ENCODE results near the gene ADM2.
"Not testable (repeated sequence)": the region's sequence is repeated elsewhere in the genome, so short reads cannot be mapped to it uniquely, and the experiment has no call there.

The ADM2 gene

GRCh38 chr22:50517495-50518260 is 36.3 kb downstream of the ADM2 start:
- H3K4me3 Mint-ChIP-seq: no peak overlapping the region
- peaks cover 8% of the 10 kb centered on the region for H3K4me1 Mint-ChIP-seq (ENCODE audit: low read depth)
- H3K36me3 Mint-ChIP-seq: no peaks in the 10 kb centered on the region
- H3K27ac Mint-ChIP-seq: no peak overlapping the region
- H3K9me3 Mint-ChIP-seq (ENCODE audit: low read depth): no peaks in the 10 kb centered on the region
- H3K27me3 Mint-ChIP-seq: no peaks in the 10 kb centered on the region

DNA sequence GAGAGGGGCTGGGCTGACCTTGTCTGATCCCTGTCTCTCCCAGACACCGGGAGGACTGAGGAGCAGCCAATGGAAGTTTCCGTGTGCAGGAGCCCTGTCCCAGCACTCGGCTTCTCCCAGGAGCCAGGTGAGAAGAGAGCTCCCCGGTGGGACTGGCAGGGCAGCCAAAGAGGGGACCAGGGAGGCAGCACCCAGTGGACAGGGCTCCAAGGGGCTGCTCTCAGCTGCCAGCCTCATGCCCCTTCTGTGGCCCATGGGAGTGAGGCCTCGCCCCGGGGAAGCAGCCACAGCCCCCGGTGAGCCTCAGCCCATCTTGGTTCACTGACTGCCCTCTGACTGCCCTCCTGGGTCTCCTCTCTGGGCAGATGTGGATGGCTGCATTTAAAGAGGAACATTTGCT is 37.3 kb downstream of the ADM2 start:
- H3K4me1 Mint-ChIP-seq (ENCODE audit: low read depth): peaks cover 9% of the 10 kb centered on the region
- H3K36me3 Mint-ChIP-seq: no peaks in the 10 kb centered on the region
- no peaks in the 10 kb centered on the region for H3K9me3 Mint-ChIP-seq (ENCODE audit: low read depth)
- no peak overlapping the region for H3K4me3 Mint-ChIP-seq
- no peaks in the 10 kb centered on the region for H3K27me3 Mint-ChIP-seq
- no peak overlapping the region for H3K27ac Mint-ChIP-seq

DNA sequence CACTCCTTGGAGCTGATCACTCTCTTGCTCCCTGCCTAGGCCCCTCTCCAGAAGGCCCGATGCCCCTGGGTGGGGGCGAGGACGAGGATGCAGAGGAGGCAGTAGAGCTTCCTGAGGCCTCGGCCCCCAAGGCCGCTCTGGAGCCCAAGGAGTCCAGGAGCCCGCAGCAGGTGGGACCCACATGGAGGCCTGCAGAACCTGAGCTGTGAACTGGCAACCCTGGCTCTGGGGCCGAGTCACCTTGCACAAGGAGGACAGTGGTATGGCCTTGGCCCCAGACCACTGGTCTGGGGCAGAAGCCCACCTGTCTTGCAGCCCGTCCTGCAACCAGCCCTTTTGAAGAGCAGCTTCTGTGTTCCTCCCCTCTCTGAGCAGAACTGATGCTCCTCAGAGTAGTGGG is 37.8 kb downstream of the ADM2 start:
- H3K27ac Mint-ChIP-seq: no peak overlapping the region
- H3K36me3 Mint-ChIP-seq: no peaks in the 10 kb centered on the region
- peaks cover 8% of the 10 kb centered on the region for H3K4me1 Mint-ChIP-seq (ENCODE audit: low read depth)
- H3K9me3 Mint-ChIP-seq (ENCODE audit: low read depth): no peaks in the 10 kb centered on the region
- no peak overlapping the region for H3K4me3 Mint-ChIP-seq
- no peaks in the 10 kb centered on the region for H3K27me3 Mint-ChIP-seq

- not testable (repeated sequence) for H3K9me3 Mint-ChIP-seq (ENCODE audit: low read depth); H3K36me3 Mint-ChIP-seq; H3K27ac Mint-ChIP-seq; H3K4me1 Mint-ChIP-seq (ENCODE audit: low read depth); H3K4me3 Mint-ChIP-seq; H3K27me3 Mint-ChIP-seq
These were observed 38.8 kb downstream of the ADM2 start for GRCh38 chr22:50520184-50520583.

DNA sequence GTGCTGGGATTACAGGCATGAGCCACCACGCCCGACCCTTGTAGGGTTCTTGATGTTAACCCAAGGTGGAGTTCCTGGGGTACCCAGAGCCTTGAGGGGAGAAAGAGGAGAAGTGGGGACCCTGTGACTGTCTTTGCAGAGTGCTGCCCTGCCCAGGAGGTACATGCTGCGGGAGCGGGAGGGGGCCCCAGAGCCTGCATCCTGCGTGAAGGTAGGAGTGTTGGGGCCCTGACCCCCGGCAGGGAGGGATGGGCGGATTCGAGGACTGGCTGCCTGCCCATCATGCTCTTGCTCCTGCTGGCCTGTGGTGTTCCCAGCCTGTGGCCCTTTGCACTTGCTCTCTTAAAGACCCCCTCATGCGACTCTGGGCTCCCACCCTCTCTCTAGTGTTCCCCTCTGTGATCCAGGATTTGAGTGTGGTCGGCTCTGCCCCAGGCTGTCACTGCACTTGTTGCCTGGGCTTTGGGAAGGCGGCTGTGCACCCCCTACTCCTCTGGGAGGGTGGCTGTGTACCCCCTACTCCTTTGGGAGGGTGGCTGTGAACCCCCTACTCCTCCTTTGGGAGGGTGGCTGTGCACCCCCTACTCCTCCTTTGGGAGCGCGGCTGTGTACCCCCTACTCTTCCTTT is 39.6 kb downstream of the ADM2 start:
- peaks cover 2% of the 10 kb centered on the region for H3K36me3 Mint-ChIP-seq

DNA sequence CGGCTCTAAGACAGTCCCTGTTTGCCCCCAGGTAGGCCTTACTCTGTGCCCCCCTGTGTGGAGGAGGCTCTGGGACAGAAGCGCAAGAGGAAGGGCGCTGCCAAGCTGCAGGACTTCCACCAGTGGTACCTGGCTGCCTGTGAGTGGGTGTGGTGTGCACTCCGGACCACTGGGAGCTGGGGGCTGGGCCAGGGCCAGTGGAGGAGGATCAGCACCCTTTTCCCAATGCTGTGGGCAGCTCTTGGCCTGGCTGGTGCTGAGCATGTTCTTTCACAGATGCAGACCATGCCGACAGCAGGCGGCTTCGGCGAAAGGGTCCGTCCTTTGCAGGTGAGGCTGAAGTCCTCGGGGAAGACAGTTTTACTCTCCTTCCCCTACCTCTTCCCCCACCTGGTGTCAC is 40.4 kb downstream of the ADM2 start:
- Mint-ChIP-seq H3K27me3 (no peaks in the 10 kb centered on the region), H3K9me3 (ENCODE audit: low read depth) (no peaks in the 10 kb centered on the region), H3K4me1 (ENCODE audit: low read depth) (peaks cover 7% of the 10 kb centered on the region), H3K27ac (no peak overlapping the region), H3K4me3 (no peak overlapping the region), H3K36me3 (peaks cover 2% of the 10 kb centered on the region)

More for the DNA sequence above, 39.6 kb downstream of the ADM2 start:
- H3K27me3 Mint-ChIP-seq: no peaks in the 10 kb centered on the region
- H3K4me1 Mint-ChIP-seq (ENCODE audit: low read depth): peaks cover 7% of the 10 kb centered on the region
- H3K27ac Mint-ChIP-seq: no peak overlapping the region
- H3K9me3 Mint-ChIP-seq (ENCODE audit: low read depth): no peaks in the 10 kb centered on the region
- no peak overlapping the region for H3K4me3 Mint-ChIP-seq

DNA sequence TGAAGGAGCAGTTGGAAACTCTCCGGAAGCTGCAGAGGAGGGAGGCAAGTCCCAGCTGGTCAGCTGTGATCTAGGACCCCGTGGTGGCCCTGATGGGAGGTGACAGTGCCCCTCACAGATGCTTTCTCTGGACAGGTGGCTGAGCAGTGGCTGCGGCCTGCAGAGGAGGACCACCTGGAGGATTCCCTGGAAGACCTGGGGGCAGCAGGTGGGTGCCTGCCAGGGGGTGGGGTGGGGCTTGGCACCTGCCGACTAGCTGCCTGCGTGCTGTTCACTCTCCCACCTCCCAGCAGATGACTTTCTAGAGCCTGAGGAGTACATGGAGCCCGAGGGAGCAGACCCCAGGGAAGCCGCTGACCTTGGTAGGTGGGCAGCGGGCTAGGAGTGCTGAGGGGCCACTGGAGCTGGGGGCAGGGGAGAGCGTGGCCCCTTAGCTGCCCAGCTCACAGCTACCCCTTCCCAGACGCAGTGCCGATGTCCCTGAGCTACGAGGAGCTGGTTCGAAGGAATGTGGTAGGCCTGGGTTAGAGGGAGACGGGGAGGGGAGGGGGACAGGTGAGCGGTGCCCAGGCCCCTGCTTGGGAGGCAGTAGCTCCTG is 41.0 kb downstream of the ADM2 start:
- H3K9me3 Mint-ChIP-seq (ENCODE audit: low read depth): no peaks in the 10 kb centered on the region
- no peak overlapping the region for H3K27ac Mint-ChIP-seq
- H3K4me3 Mint-ChIP-seq: no peak overlapping the region
- H3K4me1 Mint-ChIP-seq (ENCODE audit: low read depth): peaks cover 12% of the 10 kb centered on the region
- H3K36me3 Mint-ChIP-seq: peaks cover 2% of the 10 kb centered on the region
- no peaks in the 10 kb centered on the region for H3K27me3 Mint-ChIP-seq

DNA sequence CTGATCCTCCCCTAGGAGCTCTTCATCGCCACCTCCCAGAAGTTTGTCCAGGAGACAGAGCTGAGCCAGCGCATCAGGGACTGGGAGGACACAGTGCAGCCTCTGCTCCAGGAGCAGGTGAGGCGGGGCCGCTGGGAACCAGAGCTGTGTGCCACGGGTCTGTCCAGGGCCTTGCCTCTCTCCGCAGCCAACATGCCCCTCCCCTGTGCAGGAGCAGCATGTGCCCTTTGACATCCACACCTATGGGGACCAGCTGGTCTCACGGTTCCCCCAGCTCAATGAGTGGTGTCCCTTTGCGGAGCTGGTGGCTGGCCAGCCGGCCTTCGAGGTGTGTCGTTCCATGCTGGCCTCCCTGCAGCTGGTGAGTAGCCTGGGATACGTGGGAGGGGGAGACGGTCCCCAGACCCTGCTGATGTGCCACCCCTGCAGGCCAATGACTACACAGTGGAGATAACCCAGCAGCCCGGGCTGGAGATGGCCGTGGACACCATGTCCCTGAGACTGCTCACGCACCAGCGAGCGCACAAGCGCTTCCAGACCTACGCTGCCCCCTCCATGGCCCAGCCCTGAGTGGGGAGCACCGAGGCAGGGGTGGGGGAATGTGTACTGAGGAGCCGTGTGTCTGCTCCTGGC is 41.6 kb downstream of the ADM2 start:
- Mint-ChIP-seq H3K4me3 (peak overlapping the region; percentile 35), H3K27ac (no peak overlapping the region), H3K9me3 (ENCODE audit: low read depth) (no peaks in the 10 kb centered on the region), H3K27me3 (no peaks in the 10 kb centered on the region), H3K36me3 (peaks cover 2% of the 10 kb centered on the region), H3K4me1 (ENCODE audit: low read depth) (peaks cover 17% of the 10 kb centered on the region)

DNA sequence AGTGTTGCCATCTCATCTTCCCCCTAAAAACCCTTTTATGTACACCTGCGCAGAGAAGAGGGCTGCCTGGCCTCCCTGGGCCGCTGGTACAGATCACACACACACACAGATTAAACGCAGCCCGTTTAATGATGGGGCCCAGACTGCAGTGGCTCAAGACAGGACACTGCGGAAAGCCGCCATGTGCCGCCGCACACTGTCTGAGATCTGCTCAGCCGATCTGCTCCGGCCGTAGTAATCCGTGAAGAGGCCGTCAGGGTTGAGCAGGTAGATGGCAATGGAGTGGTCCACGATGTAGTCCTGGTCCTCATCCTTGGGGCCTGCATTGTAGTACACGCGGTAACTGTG is 42.1 kb downstream of the ADM2 start:
- peak overlapping the region; percentile 35 for H3K4me3 Mint-ChIP-seq
- H3K27me3 Mint-ChIP-seq: no peaks in the 10 kb centered on the region
- no peak overlapping the region for H3K27ac Mint-ChIP-seq
- H3K36me3 Mint-ChIP-seq: peaks cover 2% of the 10 kb centered on the region
- peaks cover 21% of the 10 kb centered on the region for H3K4me1 Mint-ChIP-seq (ENCODE audit: low read depth)
- no peaks in the 10 kb centered on the region for H3K9me3 Mint-ChIP-seq (ENCODE audit: low read depth)

- peaks cover 23% of the 10 kb centered on the region for H3K4me1 Mint-ChIP-seq (ENCODE audit: low read depth)
- no peaks in the 10 kb centered on the region for H3K27me3 Mint-ChIP-seq
- H3K4me3 Mint-ChIP-seq: peak overlapping the region; percentile 90
- peak overlapping the region; percentile 59 for H3K27ac Mint-ChIP-seq
- peaks cover 2% of the 10 kb centered on the region for H3K36me3 Mint-ChIP-seq
- no peaks in the 10 kb centered on the region for H3K9me3 Mint-ChIP-seq (ENCODE audit: low read depth)
These were observed 42.7 kb downstream of the ADM2 start for GRCh38 chr22:50523806-50524675.

DNA sequence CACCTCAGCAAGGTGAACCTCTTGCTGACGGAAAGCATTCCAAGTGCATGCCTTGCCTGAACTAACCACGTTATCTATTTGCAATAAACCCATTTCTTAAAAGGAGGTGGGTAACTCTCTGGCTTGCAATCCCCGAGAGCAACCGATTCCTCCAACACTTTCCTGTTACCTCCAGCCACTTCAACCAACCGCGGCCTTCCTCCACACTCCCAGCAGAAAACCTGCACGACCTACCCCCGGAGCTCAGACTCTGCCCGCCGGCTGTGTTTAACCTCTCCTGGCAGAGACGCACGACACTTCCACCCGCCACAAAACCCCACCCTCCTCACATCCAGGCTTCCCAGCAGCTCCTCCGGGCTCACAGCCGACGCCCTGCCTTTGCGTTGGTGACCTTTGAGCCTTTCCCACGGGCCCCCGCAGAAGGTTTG is 43.3 kb downstream of the ADM2 start:
- Mint-ChIP-seq H3K27ac (peak overlapping the region; percentile 59), H3K27me3 (no peaks in the 10 kb centered on the region), H3K36me3 (peaks cover 2% of the 10 kb centered on the region), H3K4me1 (ENCODE audit: low read depth) (peaks cover 23% of the 10 kb centered on the region), H3K4me3 (peak overlapping the region; percentile 90), H3K9me3 (ENCODE audit: low read depth) (no peaks in the 10 kb centered on the region)

GRCh38 chr22:50525104-50525857 is 43.9 kb downstream of the ADM2 start, which contains the start of gene SCO2:
Gene SCO2, minus strand, starts transcription at chr22:50525598. Its CDS starts 1,187 bp downstream, at chr22:50524411.
- peaks cover 23% of the 10 kb centered on the region for H3K4me1 Mint-ChIP-seq (ENCODE audit: low read depth)
- H3K4me3 Mint-ChIP-seq: peak within 1 kb of the TSS; percentile 90
- no peaks in the 10 kb centered on the region for H3K9me3 Mint-ChIP-seq (ENCODE audit: low read depth)
- peak within 1 kb of the TSS; percentile 61 for H3K27ac Mint-ChIP-seq
- H3K27me3 Mint-ChIP-seq: no peaks in the 10 kb centered on the region
- peaks cover 2% of the 10 kb centered on the region for H3K36me3 Mint-ChIP-seq

DNA sequence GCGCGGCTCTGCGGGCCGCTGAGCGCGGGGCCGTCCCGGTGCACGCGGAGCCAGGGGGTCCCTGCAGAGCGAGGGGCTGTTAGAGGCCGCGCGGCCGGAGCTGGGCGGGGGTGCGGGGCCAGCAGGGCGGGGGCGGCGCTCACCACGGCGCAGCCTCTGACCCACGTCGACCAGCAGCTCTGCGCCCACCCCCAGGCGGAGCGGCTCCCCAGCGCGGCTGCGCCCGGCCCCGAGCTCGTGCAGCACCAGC is 44.4 kb downstream of the ADM2 start:
- Mint-ChIP-seq H3K4me3 (peak overlapping the region; percentile 90), H3K36me3 (peaks cover 2% of the 10 kb centered on the region), H3K9me3 (ENCODE audit: low read depth) (no peaks in the 10 kb centered on the region), H3K4me1 (ENCODE audit: low read depth) (peaks cover 23% of the 10 kb centered on the region), H3K27me3 (no peaks in the 10 kb centered on the region), H3K27ac (peak overlapping the region; percentile 61)
